GM12874 (cell line): Measurements from ENCODE around the gene PHF21A.

Experiments used
- TF ChIP-seq, protein P1 (sequence below): IDR thresholded peaks from 2 replicates; pipeline ENCODE4 v1.5.1; 2011; ENCODE audit warnings: low read depth, mild to moderate bottlenecking, control low read depth, low read length, moderate library complexity; ENCODE audit not compliant: insufficient read depth

Gene PHF21A

DNA sequence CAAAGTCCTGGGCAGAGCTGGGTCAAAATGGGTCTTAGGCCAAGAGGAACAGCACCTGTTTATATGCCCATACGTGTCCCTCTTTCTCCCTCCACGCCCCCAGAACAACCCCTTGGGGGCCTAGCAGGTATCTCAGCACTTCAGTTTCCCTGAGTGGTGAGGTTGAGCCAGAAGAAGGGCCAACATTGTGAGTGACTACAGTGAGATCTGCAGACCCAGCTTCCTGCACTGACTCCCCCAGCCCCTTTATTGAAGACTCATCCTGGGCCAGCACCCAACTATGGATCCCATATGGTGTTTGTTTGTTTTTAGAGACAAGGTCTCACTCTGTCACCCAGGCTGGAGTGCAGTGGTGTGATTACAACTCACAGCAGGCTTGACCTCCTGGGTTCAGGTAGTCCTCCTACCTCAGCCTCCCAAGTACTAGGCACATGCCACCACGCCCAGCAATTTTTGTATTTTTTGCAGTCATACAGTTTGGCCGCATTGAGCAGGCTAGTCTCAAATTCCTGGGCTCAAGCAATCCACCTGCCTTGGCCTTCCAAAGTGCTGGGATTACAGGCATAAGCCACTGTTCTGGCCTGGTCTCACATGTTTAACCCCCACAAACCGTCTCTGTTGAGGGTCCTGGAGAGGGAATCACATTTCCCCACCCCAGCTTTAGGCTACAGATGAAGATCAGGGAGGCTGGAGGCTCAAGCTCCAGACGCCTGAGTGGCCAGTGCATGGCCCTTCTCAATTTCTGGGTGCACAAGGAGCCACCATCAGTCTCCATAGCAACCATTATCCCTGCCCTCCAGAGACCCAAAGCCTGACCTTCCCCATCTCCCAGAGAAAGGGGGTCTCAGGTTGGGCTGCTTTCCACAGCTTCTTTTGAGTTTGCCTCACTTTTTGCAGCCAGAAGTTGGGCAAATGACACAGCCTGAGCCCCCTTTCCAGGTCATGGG lies 200.4 kb downstream of the PHF21A start:
- TF ChIP-seq, protein P1, sequence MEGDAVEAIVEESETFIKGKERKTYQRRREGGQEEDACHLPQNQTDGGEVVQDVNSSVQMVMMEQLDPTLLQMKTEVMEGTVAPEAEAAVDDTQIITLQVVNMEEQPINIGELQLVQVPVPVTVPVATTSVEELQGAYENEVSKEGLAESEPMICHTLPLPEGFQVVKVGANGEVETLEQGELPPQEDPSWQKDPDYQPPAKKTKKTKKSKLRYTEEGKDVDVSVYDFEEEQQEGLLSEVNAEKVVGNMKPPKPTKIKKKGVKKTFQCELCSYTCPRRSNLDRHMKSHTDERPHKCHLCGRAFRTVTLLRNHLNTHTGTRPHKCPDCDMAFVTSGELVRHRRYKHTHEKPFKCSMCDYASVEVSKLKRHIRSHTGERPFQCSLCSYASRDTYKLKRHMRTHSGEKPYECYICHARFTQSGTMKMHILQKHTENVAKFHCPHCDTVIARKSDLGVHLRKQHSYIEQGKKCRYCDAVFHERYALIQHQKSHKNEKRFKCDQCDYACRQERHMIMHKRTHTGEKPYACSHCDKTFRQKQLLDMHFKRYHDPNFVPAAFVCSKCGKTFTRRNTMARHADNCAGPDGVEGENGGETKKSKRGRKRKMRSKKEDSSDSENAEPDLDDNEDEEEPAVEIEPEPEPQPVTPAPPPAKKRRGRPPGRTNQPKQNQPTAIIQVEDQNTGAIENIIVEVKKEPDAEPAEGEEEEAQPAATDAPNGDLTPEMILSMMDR = no peak

DNA sequence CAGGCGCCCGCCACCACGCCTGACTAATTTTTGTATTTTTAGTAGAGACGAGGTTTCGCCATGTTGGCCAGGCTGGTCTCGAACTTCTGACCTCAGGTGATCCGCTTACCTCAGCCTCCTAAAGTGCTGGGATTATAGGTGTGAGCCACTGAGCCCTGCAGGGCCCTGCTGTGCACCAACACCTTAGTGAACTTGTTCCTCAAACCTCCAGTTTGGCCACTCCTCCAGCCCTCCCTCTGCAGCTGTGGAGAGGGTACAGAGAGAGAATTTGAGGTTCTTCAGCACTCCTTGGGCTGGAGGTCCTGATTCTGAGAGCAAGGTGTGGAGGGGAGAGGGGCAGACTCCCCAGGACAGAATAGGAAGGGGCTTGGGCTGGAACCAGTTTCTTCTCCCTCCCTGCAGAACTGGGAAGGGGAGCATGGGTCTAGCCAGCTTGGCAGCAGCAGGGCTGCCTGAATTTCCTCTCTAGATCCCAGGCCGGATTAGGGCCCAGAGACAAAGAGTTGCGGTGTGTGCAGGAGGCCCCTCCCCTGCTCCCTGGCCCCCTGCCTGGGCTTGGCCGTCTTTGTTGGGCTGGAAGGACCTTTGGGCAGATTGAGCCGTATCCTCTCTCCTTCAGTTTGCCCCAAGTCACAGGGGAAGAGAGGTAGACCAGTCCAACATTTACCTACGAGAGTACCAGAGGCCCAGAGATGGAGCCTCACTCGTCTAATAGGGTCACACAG lies 201.3 kb downstream of the PHF21A start:
- TF ChIP-seq, protein P1 = no peak

DNA sequence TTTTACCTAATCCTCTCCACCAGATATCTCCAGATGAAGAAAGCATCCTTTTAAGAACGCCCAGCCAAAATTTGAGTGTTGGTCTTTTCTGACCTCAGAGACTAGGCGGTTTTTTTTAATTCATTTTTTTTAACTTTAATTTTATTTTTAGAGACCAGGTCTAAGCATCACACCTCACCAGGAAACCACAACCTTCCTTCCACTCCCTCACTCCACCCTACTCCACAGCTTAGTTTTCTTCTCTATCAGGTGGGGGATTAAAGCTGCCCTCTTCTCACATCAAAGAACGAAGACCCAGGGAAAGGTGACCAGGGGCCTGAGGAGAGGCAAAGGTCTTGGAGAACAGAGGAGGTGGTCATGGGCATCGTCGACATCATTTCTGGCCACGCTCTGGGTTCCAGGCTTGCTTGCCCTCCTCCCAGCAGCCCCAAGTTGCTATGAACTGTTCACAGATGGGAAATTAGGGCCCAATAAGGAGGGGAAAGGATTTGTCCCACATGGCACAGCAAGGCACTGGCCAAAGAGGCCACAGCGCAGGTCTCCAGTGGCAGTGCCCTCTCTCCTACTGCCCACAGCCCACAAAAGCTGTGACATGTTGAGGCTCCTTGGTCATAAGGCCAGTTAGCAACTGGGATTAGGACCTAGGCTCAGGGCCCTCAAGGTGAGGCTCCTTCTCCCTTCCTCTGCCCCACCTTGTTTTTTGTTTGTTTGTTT lies 202.1 kb downstream of the PHF21A start:
- TF ChIP-seq, protein P1 = no peak

DNA sequence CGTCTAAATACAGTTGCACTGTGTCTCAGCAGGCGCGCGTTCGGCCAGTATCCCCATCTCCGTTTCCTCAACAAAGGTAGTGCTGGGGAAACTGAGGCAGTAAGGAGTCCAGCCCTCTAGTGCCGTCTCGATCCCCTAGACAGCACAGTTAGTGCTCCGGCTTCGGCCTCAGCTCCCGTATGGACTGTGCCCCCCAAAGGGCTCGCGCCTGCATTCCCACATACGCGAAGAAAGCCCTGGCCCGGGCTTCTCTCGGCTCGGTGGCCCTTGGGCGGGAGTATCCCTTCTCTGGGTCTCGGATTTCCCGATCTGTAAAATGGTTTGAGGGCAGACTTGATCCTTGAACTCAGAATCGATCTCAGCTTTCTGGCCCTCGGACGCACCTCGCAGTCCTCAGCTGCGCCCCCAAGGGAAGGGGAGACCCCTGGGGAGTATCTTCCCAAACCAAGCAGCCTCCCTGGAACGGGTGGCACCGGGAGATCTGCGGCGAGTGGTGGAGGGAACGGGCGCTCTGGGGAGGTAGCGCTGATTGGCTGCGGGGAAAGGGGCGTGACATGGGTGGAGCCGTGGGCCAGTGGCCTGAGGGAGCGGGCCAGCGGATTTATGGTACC lies 202.8 kb downstream of the PHF21A start:
- TF ChIP-seq, protein P1 = no peak

DNA sequence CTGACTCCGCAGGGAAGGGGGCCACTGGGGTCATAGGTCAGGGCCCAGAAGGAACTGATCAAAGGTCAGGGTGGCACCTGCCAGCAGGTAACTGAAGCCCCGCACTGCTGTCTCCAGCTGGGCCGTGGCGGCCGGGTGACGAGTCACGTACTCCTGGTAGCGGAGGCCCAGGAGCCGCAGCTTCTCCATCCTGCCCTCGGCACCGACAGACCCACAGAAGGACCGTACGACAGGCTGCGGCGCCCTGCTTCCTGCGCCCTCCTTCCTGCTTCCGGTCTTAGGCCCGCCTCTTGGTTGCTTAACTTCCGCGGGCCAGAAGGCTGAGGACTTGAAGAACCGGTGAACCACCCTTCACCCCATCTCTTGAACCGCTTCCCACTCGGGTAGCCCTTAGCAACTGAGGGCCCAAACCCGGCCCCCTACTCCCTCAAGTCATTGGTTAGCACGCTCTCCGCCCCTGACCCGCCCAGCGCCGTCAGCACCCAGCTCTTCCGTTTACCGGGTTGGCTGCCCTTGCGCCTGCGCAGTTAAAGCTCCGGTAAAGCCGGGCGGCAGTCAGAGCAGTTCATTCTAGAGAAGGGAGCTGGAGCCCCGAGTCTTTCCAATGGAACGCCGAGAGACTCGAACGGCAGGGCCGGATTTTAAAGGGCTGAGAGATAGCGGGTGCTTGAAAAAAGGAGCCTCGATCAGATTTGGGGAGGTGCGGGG lies 203.5 kb downstream of the PHF21A start, which contains the start of gene PEX16:
TSS of gene PEX16 (minus strand) at position 255 of the 708 bp plus-strand sequence. CDS start at position 189, 66 bp downstream.
- TF ChIP-seq, protein P1 = no peak

DNA sequence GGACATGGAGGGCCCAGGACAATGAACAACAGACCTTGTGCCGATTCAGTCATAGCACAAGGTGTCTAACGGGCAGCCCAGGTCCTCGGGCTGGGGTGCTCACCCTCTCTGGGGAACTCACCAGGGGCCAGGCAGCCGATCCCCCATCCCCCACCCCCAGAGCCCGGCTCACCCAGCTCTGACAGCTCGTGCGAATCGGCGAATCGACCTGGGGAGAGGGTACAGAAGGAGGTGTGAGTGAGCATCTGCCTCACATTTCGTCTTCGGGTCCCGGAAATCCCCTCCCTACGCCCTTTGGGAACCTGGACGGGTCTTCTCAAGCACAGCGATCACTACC lies 204.0 kb downstream of the PHF21A start:
- TF ChIP-seq, protein P1 = no peak
